GM21423 (cell line): ENCODE measurements around the gene C12orf56.
"Not testable (repeated sequence)": the region's sequence is repeated elsewhere in the genome, so short reads cannot be mapped to it uniquely, and the experiment has no call there.

ENCODE experiments used
- ATAC-seq: cut with Tn5 transposase; IDR thresholded peaks from one replicate; pipeline ENCODE4 v1.9.1; 2021; ENCODE audit warnings: mild to moderate bottlenecking, moderate library complexity; ENCODE audit not compliant: unreplicated experiment

The C12orf56 gene

DNA sequence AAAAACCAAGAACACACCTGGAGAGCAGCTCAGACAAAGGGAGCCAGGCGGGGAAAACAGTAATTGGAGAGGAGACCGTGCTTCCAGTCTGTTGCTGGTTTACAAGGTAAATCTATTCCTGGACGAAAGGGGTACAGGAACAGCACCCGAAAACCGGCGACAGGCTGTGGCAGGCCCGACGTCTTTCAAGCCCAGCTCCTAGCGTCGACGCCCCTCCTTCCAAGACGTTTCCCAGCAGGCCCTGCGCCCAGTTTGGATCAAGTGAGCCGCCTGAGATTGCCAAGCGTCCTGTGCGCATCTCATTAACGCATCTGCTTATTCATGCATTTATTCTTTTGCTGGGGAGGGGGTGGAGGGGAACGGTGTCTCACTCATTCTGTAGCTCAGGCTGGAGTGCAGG lies 1.4 kb downstream of the C12orf56 start:
- ATAC-seq, result no peak

DNA sequence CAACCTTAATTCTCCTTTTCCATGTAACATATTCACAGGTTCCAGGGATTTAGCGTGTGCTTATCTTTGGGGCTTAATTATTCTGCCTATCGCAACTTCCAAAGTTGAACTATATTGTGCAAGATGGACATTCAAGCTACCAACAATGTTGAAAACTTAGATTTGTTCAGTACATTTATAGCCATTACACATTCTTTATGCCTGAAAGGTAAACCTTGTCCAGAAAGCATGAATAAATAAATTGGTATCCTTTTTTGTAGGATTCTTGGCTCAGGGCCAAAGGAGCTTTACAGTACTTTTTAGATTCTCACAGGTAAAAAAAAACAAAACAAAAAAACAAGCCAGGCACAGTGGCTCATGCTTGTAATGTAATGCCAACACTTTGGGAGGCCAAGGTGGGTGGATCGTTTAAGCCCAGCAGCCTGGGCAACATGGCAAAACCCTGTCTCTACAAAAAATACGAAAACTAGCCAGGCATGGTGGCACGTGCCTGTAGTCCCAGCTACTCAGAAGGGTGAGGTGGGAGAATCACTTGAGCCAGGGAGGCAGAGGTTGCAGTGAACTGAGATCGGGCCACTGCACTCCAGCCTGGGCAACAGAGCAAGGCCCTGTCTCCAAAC lies 3.3 kb downstream of the C12orf56 start:
- no peak for ATAC-seq

DNA sequence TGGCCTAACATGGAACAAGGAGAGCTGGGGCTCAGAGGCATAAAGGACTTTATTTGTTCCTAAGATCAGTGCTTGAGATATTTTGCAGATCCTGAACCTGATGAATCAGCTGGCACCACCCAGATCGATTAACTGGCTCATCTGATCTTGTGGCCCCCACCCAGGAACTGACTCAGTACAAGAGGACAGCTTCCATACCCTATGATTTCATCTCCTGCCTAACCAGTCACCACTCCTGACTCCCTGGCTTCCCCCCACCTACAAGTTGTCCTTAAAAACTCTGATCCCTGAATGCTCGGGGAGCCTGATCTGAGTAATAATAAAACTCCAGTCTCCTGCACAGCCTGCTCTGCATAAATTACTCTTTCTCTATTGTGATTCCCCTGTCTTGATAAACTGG lies 5.1 kb downstream of the C12orf56 start:
- no peak for ATAC-seq

DNA sequence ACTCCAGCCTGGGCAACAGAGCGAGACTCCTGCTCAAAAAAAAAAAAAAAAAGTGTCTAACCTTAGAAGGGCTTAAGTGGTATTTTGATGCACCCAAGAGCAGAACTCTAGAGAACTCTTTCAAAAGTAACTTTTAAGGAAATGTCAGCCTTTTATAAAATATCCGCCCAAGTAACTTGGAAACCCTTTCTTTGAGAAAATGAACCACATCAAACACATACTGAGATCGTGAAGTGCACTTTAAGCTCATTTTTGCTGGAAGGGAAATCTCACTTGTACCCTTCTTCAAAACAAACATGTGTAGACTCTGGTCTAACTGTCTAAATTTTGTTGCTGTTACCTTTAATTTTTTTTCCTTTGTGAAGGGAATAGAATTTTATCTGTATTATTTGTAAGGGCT lies 5.5 kb downstream of the C12orf56 start:
- no peak for ATAC-seq

DNA sequence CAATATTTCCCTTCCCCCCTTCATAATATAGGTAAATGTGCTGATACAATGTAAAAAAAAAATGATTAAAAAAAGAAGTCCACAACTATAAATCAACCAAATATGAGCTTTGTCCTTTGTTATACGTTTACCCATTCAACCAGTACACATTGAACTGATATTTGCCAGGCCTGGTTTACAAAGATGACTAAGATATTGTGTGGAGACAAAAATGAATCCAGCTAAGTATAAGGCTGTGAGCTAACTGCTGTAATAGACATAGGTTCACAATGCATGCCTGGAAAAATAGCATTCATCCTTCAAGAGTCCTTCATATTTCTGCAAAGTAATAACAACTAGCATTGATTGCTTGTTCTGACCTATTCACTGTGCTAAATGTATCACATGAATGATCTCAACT lies 6.9 kb downstream of the C12orf56 start:
- no peak for ATAC-seq

DNA sequence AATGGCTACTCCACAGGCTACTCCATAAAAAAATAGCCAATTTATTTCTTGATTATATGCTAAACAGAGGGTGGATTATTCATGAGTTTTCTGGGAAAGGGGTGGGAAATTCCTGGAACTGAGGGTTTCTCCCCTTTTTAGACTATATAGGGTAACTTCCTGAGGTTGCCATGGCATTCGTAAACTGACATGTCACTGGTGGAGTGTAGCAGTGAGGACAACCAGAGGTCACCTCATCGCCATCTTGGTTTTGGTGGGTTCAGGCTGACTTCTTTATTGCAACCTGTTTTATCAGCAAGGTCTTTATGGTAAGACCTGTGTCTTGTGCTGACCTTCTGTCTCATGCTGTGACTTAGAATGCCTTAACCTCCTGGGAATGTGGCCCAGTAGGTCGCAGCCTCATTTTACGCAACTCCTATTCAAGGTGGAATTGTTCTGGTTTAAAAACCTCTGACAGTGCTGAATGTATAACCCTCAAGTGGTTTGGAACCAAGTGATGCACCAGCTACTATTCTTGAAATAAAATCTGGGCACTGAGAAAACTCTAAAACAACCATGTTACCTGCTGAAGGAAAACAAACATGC lies 27.7 kb downstream of the C12orf56 start:
- no peak for ATAC-seq

DNA sequence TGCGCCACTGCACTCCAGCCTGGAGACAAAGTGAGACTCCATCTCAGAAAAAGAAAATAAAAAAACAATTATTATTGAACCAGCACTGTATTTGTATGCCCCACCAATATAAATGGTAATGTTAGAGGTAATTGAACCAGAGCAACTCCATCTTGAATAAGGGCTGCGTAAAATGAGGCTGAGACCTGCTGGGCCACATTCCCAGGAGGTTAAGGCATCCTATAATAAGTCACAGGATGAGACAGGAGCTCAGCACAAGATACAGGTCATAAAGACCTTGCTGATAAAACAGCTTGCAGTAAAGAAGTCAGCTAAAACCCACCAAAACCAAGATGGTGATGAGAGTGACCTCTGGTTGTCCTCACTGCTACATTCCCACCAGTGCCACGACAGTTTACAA lies 29.4 kb downstream of the C12orf56 start:
- not testable (repeated sequence) for ATAC-seq

DNA sequence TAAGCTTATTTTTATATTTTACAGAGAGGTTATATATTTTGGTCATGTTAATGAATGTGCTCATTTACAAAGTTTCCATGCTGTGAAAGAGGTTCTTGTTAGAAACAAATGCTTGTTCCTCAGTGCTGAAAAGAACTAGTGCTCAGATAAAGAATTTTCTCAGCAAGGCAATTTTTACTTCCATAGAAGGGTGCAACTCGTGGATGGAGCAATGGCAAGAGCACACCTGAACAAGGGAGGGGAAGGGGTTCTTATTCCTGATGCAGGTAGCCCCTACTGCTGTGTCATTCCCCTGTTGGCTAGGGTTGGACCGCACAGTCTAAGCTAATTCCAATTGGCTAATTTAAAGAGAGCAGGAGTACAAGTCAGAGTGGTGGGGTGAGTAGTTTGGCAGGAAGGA lies 34.3 kb downstream of the C12orf56 start:
- ATAC-seq, result not testable (repeated sequence)

DNA sequence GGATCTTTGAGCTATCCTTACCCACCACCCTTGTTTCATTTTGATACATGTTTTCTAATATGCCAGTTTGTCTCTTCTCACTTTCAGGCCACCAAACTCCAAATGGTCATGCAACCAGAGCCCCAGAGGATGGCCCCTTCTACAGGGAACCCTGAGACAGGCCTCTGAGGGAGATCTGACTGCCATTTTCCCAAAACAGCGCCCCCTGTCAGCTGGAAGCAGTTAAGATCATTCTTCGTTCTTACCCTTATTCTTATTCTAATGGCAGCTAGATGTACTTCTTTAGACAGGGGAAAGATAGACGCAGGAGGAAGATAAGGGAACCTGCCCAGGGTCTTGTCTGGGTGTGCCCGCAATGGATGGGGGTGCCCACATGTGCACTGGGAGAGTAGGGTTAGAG lies 38.4 kb downstream of the C12orf56 start:
- no peak for ATAC-seq

DNA sequence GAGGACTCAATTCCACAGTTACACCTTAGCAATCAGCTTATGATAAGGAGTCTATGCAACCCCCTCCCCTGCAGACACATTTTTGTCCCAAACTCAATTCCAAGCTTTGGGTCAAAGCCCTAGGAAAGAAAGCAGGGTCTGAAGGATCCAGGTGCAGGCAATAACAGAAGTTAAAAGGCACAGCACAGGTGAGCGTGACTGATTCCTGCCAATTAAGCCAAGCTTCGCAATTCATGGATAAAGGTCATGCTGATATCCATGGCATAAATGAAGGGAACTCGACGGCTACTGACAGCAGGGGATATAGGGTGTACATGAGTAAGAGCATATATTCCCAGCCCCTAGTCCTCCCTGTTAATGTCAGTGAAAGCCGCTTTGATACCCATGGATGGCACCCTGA lies 39.3 kb downstream of the C12orf56 start:
- ATAC-seq, result no peak

DNA sequence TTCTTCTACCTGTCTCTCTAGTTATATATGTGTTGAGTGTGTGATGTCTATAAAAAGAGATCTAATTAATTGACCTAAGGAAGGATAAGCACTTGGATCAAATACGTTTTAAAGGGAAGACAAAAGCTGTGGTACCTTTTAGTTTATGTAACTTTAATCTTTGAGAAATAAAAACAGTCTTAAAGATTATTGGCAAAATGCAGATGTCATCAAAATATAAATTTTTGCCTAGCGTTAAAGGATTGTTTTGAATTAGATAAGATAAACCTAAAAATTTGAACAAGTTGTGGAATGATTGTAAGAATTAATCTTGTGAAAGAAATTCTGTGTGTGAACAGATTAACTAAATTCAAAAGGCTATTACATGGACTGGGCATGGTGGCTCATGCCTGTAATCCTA lies 42.9 kb downstream of the C12orf56 start:
- ATAC-seq, result no peak

DNA sequence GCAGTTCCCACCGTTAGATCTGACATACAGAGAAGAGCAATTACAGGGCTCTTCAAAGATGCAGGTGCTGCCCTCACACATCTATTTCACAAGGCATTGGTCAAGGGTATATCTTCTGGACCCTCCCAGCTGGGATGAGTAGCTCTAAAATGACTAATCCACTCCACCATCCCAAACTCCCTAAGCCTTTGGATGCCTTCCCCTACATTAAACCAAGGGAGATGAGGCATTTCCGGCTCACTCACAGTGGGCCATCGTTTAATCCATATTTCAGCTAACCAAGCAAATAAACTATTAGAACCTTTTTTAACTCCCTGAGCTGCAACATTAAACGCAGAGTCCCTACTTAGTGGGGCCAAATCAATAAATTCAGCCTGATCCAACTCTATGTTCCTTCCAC lies 45.9 kb downstream of the C12orf56 start:
- ATAC-seq, result not testable (repeated sequence)

DNA sequence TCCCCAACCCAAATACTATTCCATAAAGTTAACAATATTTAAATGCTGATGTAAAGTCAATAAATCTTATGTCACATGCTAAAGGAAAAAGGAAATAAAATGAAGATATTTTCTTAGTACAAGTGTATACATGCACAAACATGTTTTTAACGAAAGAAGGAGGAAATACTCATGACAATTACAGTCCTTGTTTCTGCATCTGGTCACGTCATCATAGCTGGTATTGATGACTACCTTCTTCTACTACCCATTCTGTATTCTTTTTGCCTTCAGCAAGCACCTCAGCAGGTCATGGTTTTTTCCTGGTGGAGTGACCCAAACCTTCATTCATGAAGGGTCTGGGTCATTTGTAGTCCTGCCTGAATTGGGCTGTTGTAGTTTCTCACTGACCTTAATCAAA lies 50.0 kb downstream of the C12orf56 start:
- ATAC-seq, result not testable (repeated sequence)

DNA sequence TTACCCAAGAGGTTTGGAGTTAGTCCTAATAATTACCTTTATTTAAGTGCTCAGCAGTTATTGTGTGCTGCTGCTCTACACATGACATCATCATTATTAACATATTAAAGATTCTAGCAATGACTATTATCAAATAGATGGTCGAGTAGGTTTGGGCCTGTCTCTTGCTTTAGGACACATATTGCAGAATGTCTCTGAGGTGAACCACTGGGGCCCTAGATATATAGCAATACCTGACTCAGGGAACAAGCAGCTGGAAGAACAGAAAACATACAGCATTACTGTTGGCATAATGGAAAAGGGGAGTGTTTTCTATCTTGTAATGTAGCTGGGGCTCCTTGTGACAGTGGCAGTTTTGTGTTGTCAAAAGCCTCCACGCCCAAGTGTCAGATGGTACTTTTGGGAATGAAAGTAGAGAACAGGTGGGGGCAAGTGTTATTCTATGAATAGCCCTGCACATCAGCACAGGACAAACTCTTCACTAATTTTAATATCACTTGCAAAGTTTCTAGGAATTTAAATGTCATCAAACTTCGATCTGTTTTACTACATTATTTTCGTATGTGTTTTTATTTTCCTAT lies 54.6 kb downstream of the C12orf56 start:
- ATAC-seq, result no peak

DNA sequence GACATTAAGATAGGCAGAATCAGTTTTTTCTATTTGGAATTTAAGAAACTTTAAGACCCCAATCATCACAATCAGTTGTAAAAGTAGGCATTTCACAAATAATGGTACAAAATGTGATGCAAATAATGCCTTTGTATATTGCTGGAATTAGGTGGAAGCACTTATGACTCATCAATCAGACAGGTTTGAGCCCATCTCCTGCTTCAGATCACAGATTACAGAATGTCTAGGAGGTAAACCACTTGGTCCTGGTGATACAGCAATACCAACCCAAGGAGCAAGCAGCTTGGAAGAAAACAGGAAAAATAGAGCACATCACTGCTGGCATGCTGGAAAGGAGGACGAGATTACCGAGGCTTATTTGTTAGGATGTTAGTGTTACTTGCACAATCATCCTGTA lies 57.6 kb downstream of the C12orf56 start:
- ATAC-seq, result no peak

DNA sequence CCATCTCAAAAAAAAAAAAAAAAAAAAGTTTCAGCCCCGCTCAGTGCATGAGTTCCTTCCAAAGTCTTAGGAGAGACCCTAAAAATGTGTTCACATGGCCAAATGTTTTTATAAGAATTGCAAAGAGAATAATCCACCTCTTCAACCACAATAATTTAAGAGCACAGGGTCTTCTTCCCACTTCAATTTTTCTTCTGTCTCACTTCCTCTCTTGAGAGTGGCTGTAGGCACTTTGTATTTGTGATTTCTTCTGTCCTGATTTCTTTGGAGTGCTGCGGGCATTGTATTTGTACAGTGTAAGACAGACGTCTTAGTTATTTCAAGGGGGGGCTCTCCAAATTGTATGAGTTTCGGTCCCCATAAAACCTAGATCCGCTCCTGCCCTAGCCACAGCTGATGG lies 58.3 kb downstream of the C12orf56 start:
- ATAC-seq, result no peak

DNA sequence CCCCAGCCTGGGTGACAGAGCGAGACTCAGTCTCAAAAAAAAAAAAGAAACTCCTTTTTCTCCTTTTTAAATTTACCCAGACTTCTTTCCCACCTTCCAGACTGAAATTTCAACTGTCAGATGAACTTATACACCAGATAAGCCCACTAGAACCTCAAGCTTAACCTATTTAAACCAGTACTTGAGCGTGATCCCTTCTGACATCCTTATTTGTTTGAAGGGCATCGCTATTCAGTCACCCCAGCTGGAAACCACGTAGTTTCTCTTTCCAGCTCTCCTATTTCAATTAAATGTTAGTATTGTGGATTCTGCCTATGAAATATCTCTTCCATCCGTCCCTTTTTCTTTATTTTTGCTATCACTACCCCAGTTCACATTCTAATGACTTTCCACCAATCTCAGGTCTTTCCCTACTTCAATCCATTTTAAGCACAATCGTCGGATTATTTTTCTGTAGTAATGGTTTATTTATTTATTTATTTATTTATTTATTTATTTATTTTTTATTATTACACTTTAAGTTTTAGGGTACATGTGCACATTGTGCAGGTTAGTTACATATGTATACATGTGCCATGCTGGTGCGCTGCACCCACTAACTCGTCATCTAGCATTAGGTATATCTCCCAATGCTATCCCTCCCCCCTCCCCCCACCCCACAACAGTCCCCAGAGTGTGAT lies 61.4 kb downstream of the C12orf56 start:
- not testable (repeated sequence) for ATAC-seq

DNA sequence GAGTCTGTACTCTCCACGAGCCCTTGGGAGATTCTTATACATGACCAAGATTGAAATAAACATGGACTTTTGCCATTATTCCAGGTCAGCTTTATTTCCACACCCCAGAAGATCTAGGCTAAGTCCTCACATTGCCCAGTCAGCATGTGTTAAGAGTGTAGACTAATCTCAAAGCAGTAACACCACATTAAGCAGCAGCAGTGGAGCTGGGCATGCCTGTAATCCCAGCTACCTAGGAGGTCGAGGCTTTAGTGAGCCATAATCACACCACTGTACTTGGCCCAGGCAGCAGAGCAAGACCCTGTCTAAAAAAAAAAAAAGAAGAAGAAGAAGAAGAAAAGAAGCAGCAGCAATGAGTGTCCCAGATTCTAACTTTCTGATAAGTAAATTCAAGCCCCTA lies 65.5 kb downstream of the C12orf56 start:
- ATAC-seq, result no peak

DNA sequence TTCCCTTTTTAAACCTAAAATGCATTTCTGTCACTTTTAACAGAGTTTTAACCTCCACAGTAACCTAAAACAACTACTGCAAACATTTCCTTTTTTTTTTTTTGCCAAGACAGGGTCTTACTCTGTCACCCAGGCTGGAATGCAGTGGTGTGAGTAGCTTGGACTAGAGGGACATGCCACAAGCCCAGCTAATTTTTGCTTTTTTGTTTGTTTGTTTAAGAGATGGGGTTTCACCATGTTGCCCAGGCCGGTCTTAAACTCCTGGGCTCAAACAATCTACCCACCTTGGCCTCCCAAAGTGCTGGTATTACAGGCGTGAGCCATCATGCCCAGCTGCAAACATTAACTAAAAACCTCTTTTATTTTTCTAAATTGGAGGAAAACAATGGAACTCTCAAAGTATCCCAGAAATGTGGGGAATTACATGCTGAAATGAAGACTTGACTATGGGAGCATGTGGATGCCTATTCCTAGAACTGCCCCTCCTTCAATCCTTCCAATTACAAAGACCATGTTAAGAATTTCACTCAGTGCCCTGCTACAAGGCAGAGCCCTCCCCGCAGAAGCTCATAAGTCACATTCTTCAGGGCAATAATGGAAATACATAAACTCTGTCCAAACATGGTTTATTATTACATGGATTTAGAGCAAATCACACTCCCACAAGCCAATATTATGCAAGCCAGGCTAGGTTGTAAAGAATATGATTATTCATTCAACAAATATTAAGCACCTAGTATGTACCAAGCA lies 66.9 kb downstream of the C12orf56 start:
- ATAC-seq, result no peak

DNA sequence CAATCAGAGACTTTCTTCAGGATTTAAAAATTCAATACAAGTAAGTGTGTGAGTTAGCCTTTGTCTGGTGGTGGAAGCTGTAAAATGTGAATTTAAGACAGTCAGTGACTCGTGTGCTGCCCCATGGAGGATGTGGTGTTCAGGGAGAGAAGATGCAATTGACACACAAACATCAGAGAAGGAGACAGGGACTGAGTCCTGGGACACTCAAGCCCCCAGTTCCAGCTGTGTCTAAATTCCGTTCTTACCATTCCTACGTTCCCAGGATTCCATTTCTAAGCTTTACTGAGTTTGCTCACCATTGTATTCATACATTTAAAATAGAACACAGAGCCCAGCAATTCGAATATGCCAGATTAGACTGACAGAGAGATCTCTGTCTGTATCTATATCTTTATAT lies 67.6 kb downstream of the C12orf56 start:
- no peak for ATAC-seq

DNA sequence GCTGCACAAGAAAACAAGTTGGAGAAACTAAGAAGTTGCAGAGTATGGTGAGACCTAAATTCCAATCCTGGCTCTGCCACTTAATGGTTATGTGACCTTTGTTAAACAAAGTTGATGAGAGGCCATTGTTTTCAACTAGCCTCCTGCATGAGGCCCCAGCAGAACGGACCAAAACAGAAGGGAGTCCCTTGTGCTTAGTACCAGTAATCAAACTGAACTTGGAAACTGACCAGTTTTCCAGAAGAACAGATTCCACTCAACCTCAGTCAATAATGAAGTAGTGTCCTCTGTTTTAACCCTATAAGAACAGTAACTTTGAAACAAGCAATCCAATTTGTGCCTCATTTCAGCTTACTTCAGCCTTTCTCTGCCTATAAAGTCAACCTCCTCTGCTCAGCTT lies 69.9 kb downstream of the C12orf56 start:
- no peak for ATAC-seq
